AG04450 (cell line): ENCODE data around the gene POU2F1. TPM values are rescaled to one million over a fixed set of nuclear protein-coding genes. Genes with fewer than 3 reads are reported as not detected.

Experiments used
- CTCF ChIA-PET: fragments of 300-600, 350-600 bp; formaldehyde crosslinking; extraction: SDS; loops from one replicate; lab custom pipeline; 2022; ENCODE audit warnings: antibody characterized with exemption, inconsistent platforms; lab: Charles Lee
- POLR2A ChIA-PET: fragments of 350-600 bp; formaldehyde crosslinking; extraction: SDS; loops from one replicate; lab custom pipeline; 2021; ENCODE audit warnings: antibody characterized with exemption, inconsistent platforms; lab: Yijun Ruan, JAX
- DNase-seq: peaks from one replicate; pipeline ENCODE4 v3.0.0-alpha.2; 2011; ENCODE audit warnings: low read depth, low spot score
- H3K27ac ChIP-seq: one replicate; pipeline ENCODE4 v1.5.1; 2012; ENCODE audit warnings: low read depth, low read length, control low read depth
- H3K27me3 ChIP-seq: one replicate; pipeline ENCODE4 v1.6.0; 2012; ENCODE audit warnings: low read length; ENCODE audit not compliant: control insufficient read depth, insufficient read depth
- H3K4me3 ChIP-seq: 2 replicates; pipeline ENCODE4 v1.5.1; 2011; ENCODE audit warnings: mild to moderate bottlenecking, low read depth, low read length, control low read depth
- H3K9me3 ChIP-seq: 2 replicates; pipeline ENCODE4 v1.5.1; 2012; ENCODE audit warnings: low read length; ENCODE audit not compliant: control insufficient read depth, insufficient read depth
- CTCF ChIP-seq: IDR thresholded peaks from 2 replicates; pipeline ENCODE4 v1.5.1; 2011; ENCODE audit warnings: low read depth, low read length, control low read depth, inconsistent platforms
- polyA plus RNA-seq: library from polyadenylated mRNA; depleted of rRNA; stranded (reverse); fragments of >200 nt; gene quantifications from 2 replicates; pipeline ENCODE4 v1.2.3, GENCODE V29; 2011

POU2F1 gene
- polyA plus RNA-seq, 1 experiment = 2.7 TPM

- CTCF ChIA-PET = interaction anchor here (0.8 to 1.6 kb wide), 2 partner anchors 10 to 142 kb away, joined by 3 to 4 read pairs; no protein-coding TSS in a partner anchor
- Histone ChIP-seq H3K4me3 (no peak overlapping the region), H3K27ac (no peak overlapping the region), H3K9me3 (no peaks in the 10 kb centered on the region), H3K27me3 (no peaks in the 10 kb centered on the region)
- DNase-seq = no peak
- no peak for TF ChIP-seq CTCF
- POLR2A ChIA-PET = no interaction called here
Measured at GRCh38 chr1:167362638-167363037, 142.0 kb downstream of the POU2F1 start.

- ChIA-PET POLR2A (no interaction called here), CTCF (interaction anchor here (0.6 kb wide), 1 partner anchor 98 kb away, joined by 13 read pairs; no protein-coding TSS in a partner anchor)
- Histone ChIP-seq H3K27me3 (no peaks in the 10 kb centered on the region), H3K27ac (no peak overlapping the region), H3K4me3 (no peak overlapping the region), H3K9me3 (no peaks in the 10 kb centered on the region)
- no peak for TF ChIP-seq CTCF
- no peak for DNase-seq
Measured at GRCh38 chr1:167364826-167365225, 144.1 kb downstream of the POU2F1 start.

DNA sequence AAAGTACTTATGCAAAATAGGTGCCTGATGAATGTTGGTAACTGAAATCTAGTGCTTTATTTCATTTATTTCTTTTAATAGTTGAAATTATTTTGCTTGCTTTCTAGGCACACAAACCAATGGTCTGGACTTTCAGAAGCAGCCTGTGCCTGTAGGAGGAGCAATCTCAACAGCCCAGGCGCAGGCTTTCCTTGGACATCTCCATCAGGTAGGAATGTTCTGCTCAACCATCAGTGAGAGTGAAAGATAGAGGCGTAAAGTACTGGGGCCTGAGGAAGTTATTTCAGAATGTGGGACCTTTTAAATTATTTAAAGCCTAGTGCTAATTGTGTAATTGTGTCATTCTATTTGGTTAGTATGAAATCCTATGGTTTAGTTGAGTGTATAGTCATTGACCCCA lies 144.7 kb downstream of the POU2F1 start:
- POLR2A ChIA-PET = no interaction called here

GRCh38 chr1:167367705-167368104 lies 147.0 kb downstream of the POU2F1 start:
- CTCF ChIA-PET = interaction anchor here (0.5 to 1.8 kb wide), 3 partner anchors 69 to 147 kb away, joined by 3 to 5 read pairs (median 4); partner anchors contain the start of gene POU2F1
- no peak for TF ChIP-seq CTCF
- POLR2A ChIA-PET = no interaction called here

More for the DNA sequence above, 144.7 kb downstream of the POU2F1 start:
- DNase-seq = no peak
- no peaks in the 10 kb centered on the region for H3K9me3 ChIP-seq
- CTCF ChIA-PET = interaction anchor here (1.1 to 1.7 kb wide), 3 partner anchors 36 to 145 kb away, joined by 4 to 5 read pairs (median 5); no protein-coding TSS in a partner anchor
- TF ChIP-seq CTCF = no peak
- no peak overlapping the region for H3K4me3 ChIP-seq
- no peaks in the 10 kb centered on the region for H3K27me3 ChIP-seq
- no peak overlapping the region for H3K27ac ChIP-seq

GRCh38 chr1:167369175-167369574 lies 148.5 kb downstream of the POU2F1 start:
- no peak for DNase-seq
- TF ChIP-seq CTCF = no peak
- Histone ChIP-seq H3K9me3 (no peaks in the 10 kb centered on the region), H3K27me3 (no peaks in the 10 kb centered on the region), H3K4me3 (no peak overlapping the region), H3K27ac (no peak overlapping the region)
- ChIA-PET POLR2A (no interaction called here), CTCF (interaction anchor here (0.8 kb wide), 1 partner anchor 149 kb away, joined by 5 read pairs; the partner anchor contains the start of gene POU2F1)

More at GRCh38 chr1:167367705-167368104, 147.0 kb downstream of the POU2F1 start:
- H3K27ac ChIP-seq = no peak overlapping the region
- H3K4me3 ChIP-seq = no peak overlapping the region
- no peak for DNase-seq
- H3K27me3 ChIP-seq = no peaks in the 10 kb centered on the region
- H3K9me3 ChIP-seq = no peaks in the 10 kb centered on the region
